Activated CD4-positive, alpha-beta memory T cell treated with anti-CD3 and anti-CD28 coated beads, Interleukin-2, amount 10 ng/mL, durations not matched to agents 7 days and 5 days (primary cell): ENCODE data around the gene PLA2G4E. TPM values are rescaled to one million over a fixed set of nuclear protein-coding genes. Genes with fewer than 3 reads are reported as not detected.

Experiments used
- CTCF ChIA-PET: fragments of 350-600 bp; sonication (Branson Sonifier 250); formaldehyde crosslinking; loops from one replicate; lab custom pipeline; 2021; ENCODE audit warnings: antibody characterized with exemption, inconsistent platforms; lab: Charles Lee
- POLR2A ChIA-PET: fragments of 350-600 bp; sonication (Branson Sonifier 250); formaldehyde crosslinking; loops from one replicate; lab custom pipeline; 2021; ENCODE audit warnings: antibody characterized with exemption; lab: Charles Lee
- DNase-seq: peaks from one replicate; pipeline ENCODE4 v3.0.0-alpha.2; 2020
- H3K27ac Mint-ChIP-seq: one replicate; pipeline ENCODE4 v1.8.0; 2021; ENCODE audit warnings: mild to moderate bottlenecking, mixed read lengths
- H3K27me3 Mint-ChIP-seq: one replicate; pipeline ENCODE4 v1.8.0; 2021; ENCODE audit warnings: mixed read lengths
- H3K36me3 Mint-ChIP-seq: one replicate; pipeline ENCODE4 v1.8.0; 2021; ENCODE audit warnings: low read depth, mixed read lengths
- H3K4me1 Mint-ChIP-seq: one replicate; pipeline ENCODE4 v1.8.0; 2021; ENCODE audit warnings: mixed read lengths
- H3K4me3 Mint-ChIP-seq: one replicate; pipeline ENCODE4 v1.8.0; 2021; ENCODE audit warnings: mild to moderate bottlenecking, mixed read lengths
- H3K9me3 Mint-ChIP-seq: one replicate; pipeline ENCODE4 v1.8.0; 2021; ENCODE audit warnings: mixed read lengths
- total RNA-seq, 2 experiments: library from RNA; stranded (reverse); gene quantifications; one replicate each; pipeline ENCODE4 v1.2.3, GENCODE V29; 2021

The PLA2G4E gene
- total RNA-seq, 2 experiments from 2014 or later, result not detected

DNA sequence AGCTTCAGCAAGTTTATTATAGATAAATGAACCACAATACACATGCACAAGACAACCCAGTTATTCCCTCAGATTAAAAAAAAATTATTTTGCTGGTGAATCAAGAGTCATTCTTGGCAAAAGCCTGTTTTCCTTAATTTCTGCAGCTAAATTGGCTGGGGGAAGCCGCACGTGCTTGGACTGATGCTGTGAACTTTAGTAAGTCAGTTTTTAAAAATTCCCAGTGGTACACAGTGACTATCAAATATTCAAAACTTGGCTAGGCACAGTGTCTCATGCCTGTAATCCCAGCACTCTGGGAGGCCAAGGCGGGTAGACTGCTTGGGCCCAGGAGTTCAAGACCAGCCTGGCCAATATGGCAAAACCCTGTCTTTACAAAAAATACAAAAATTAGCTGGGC lies 72.4 kb downstream of the PLA2G4E start:
- H3K36me3 Mint-ChIP-seq, result peaks cover 14% of the 10 kb centered on the region
- ChIA-PET CTCF (interaction anchor here (0.7 to 1.0 kb wide), 2 partner anchors 24 to 36 kb away, joined by 3 to 4 read pairs; no protein-coding TSS in a partner anchor), POLR2A (interaction anchor here (1.5 kb wide), 1 partner anchor 12 kb away, joined by 3 read pairs; no protein-coding TSS in a partner anchor)
- H3K27ac Mint-ChIP-seq, result no peak overlapping the region
- no peaks in the 10 kb centered on the region for H3K9me3 Mint-ChIP-seq
- no peak for DNase-seq
- H3K27me3 Mint-ChIP-seq, result no peaks in the 10 kb centered on the region
- H3K4me3 Mint-ChIP-seq, result no peak overlapping the region
- H3K4me1 Mint-ChIP-seq, result peaks cover 5% of the 10 kb centered on the region

DNA sequence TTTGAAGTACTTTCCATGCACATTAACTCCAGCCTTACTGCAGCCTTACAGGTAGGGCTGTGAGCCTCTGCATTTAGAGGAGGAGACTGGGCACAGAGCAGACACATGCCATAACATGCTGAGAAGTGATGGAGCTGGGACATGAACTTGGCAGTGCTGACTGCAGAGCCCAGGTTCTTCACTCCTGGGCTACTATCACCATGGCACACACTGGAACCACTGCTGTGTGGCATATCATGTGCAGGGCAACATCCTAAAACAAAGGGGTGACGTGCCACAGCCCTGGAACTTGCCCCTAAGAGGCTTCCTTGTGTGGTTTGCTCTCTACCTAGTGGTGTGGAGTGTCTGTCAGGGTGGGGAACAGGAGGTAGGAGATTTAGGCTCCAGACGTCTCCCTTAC lies 73.9 kb downstream of the PLA2G4E start:
- peaks cover 19% of the 10 kb centered on the region for H3K36me3 Mint-ChIP-seq
- POLR2A ChIA-PET, result no interaction called here
- DNase-seq, result no peak
- H3K27ac Mint-ChIP-seq, result no peak overlapping the region
- H3K4me1 Mint-ChIP-seq, result peaks cover 16% of the 10 kb centered on the region
- CTCF ChIA-PET, result no interaction called here
- no peaks in the 10 kb centered on the region for H3K9me3 Mint-ChIP-seq
- H3K4me3 Mint-ChIP-seq, result no peak overlapping the region
- no peaks in the 10 kb centered on the region for H3K27me3 Mint-ChIP-seq

DNA sequence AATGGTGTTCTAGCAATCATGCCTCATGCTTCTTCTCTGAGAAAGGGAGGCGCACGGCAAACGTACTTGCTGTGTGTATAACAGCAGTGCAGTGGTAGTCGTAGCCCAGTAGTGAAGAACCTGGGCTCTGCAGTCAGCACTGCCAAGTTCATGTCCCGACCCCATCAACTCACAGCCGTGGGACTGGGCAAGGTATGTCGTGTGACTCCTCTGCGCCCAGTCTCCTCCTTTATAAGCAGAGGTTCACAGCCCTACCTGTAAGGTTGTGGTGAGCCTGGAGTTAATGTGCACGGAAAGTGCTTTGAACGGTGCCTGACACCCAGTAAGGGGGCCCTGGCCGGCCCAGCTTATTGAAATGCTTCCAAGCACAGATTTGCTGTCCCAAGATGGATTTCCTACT lies 75.1 kb downstream of the PLA2G4E start:
- H3K9me3 Mint-ChIP-seq, result no peaks in the 10 kb centered on the region
- ChIA-PET POLR2A (no interaction called here), CTCF (no interaction called here)
- H3K4me3 Mint-ChIP-seq, result no peak overlapping the region
- H3K27me3 Mint-ChIP-seq, result no peaks in the 10 kb centered on the region
- DNase-seq, result no peak
- peaks cover 25% of the 10 kb centered on the region for H3K4me1 Mint-ChIP-seq
- peaks cover 21% of the 10 kb centered on the region for H3K36me3 Mint-ChIP-seq
- H3K27ac Mint-ChIP-seq, result no peak overlapping the region

DNA sequence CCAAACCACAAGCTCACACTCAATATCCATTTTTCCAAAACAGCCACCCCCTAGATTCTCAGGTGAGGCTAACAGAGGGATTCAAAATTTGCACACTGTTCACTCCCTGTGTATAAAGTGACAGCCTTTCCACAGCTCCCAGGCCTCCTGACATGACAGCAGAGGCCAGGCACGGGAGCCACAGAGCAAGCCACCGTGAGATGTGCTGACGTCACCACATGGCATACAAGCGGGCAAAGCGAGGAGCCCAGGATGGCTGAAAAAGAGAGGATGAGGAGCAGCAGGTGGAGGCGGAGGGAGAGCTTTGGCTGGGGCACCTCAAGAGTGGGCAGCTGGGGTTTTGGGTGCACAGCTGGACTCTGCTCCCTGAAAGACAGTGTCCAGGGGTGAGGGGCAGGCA lies 75.6 kb downstream of the PLA2G4E start:
- H3K4me3 Mint-ChIP-seq, result no peak overlapping the region
- DNase-seq, result no peak
- ChIA-PET POLR2A (no interaction called here), CTCF (no interaction called here)
- H3K4me1 Mint-ChIP-seq, result peaks cover 30% of the 10 kb centered on the region
- no peaks in the 10 kb centered on the region for H3K9me3 Mint-ChIP-seq
- H3K36me3 Mint-ChIP-seq, result peaks cover 27% of the 10 kb centered on the region
- H3K27ac Mint-ChIP-seq, result no peak overlapping the region
- no peaks in the 10 kb centered on the region for H3K27me3 Mint-ChIP-seq

DNA sequence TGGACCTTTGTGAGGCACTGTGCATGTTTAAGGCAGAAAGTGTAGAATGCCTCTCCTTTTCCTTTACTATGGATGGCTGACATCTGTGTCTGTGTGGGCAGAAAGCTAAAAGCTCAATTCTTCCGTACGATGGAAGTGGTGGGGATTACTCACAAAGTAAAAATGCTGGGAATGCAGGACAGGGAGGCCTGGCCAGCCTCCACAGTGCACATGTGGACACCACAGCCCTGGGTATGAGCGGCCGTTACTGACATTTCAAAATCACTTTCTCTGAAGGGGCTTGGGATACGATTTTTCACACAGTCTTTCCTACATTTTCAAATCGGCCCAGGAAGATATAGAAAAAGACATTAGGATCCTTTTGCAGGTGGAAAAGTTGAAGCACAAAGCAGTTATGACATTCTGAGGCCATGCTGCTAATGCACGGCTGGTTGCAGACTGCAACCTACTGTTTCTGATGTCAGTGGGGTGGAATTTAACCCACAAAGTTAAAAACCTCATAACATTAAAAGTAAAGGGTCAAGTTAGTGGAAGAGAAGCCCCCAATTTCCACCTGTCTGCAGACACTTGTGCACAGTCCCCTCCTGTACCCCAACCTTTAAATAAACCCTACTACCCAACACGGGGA lies 76.4 kb downstream of the PLA2G4E start:
- Mint-ChIP-seq H3K4me1 (peaks cover 34% of the 10 kb centered on the region), H3K4me3 (no peak overlapping the region), H3K9me3 (no peaks in the 10 kb centered on the region), H3K27ac (no peak overlapping the region), H3K36me3 (peaks cover 28% of the 10 kb centered on the region), H3K27me3 (no peaks in the 10 kb centered on the region)
- CTCF ChIA-PET, result no interaction called here
- POLR2A ChIA-PET, result interaction anchor here (10.7 kb wide), 1 partner anchor 27 kb away, joined by 186 read pairs; the partner anchor contains the start of gene EHD4
- no peak for DNase-seq

DNA sequence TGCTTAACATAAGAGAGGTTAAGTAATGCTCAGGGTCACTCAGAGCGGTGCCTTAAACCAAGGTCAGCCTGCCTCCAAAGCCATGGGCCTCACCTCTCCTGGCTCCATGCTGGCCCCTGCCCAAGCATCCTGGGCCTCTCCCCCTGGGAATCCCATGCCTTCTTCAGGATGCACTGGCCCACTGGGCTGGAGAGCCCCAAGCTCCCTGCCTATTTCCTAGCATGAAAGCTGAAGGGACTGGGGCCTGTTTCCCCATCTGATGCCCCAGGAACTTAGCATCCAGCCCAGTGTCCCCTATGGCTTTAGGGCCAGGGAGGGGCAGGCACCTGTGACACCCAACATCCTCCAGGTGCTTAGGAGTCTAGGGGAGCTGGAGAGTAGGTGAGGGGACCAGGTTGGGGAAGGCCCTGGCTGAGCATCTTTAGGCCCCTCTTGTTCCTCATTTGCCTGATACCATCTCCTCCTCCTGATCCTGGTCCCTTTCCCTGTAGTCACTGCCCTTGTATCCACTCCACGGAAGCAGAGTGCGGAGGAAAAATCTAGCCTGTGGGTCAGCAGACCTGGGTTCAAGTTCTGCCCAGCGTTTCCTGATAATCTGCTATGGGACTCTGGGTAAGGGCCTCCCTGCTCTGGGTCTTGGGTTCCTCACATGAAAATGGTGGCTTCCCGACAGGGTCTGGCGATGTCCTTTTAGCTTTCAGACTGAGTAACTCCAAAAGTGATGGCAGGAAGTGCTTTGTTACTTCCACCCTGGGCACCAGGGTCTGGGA lies 77.1 kb downstream of the PLA2G4E start:
- H3K4me1 Mint-ChIP-seq, result peaks cover 36% of the 10 kb centered on the region
- POLR2A ChIA-PET, result interaction anchor here (10.7 kb wide), 1 partner anchor 27 kb away, joined by 186 read pairs; the partner anchor contains the start of gene EHD4
- CTCF ChIA-PET, result no interaction called here
- DNase-seq, result no peak
- no peak overlapping the region for H3K4me3 Mint-ChIP-seq
- H3K27ac Mint-ChIP-seq, result no peak overlapping the region
- peaks cover 30% of the 10 kb centered on the region for H3K36me3 Mint-ChIP-seq
- H3K27me3 Mint-ChIP-seq, result no peaks in the 10 kb centered on the region
- no peaks in the 10 kb centered on the region for H3K9me3 Mint-ChIP-seq

DNA sequence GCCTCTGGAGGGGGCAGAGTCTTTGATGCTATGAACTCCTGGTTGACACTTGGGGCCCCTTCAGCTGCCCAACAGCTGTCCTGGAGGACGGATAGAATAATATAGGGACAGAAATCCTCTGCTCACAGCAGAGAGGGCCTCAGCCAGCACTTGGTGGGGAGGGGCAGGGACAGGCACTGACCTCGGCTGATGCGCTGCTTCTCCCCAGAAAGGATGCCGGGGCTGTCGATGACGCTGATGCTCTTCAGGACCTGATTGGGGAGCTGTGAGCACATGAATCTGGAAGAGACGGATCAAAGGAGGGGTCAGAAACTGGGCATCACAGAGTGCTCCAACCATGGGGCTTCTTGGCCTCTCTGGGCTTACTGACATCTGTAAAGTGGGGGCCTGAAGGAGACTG lies 78.0 kb downstream of the PLA2G4E start:
- ChIA-PET CTCF (no interaction called here), POLR2A (interaction anchor here (10.7 kb wide), 1 partner anchor 28 kb away, joined by 186 read pairs; the partner anchor contains the start of gene EHD4)

DNA sequence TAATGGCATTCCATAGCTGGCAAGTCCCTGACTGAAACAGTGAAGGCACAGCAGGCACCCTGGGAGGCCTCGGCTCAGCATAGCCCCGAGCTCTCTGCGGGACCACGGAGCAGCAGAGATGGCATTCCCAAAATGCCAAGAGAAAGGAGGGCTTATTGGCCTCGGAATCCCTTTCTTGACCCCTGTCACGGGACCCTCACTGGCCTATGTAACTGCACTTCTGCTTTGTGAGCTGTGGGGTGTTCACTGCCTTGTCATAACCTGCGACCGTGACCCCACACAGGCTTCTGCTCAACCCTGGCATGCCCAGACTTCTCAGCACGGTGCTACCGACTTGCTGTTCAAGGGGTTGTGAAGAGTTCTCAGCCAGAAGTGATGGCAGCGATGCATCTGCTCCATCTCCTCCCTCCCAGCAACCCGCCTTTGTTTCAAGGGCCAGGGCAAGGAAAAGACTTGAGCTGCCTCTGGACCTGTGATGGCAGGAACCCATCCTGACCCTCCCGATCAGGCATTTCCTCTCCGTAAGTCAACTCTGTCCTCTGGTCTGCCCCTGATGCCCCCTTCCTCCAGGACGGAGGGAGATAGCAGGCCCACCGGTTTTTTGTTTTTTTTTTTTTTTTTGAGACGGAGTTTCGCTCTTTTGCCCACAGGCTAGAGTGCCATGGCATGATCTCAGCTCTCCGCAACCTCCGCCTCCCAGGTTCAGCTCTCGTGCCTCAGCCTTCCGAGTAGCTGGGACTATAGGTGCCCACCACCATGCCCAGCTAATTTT lies 79.0 kb downstream of the PLA2G4E start:
- no peak overlapping the region for H3K4me3 Mint-ChIP-seq
- H3K9me3 Mint-ChIP-seq, result no peaks in the 10 kb centered on the region
- H3K27ac Mint-ChIP-seq, result no peak overlapping the region
- peaks cover 36% of the 10 kb centered on the region for H3K36me3 Mint-ChIP-seq
- DNase-seq, result no peak
- ChIA-PET CTCF (interaction anchor here (1.7 to 7.5 kb wide), 3 partner anchors 28 to 169 kb away, joined by 4 to 73 read pairs (median 12); partner anchors contain the start of genes EHD4 and MAPKBP1), POLR2A (interaction anchor here (1.2 to 10.7 kb wide), 3 partner anchors 10 to 71 kb away, joined by 3 to 186 read pairs (median 4); partner anchors contain the start of gene EHD4)
- peaks cover 50% of the 10 kb centered on the region for H3K4me1 Mint-ChIP-seq
- H3K27me3 Mint-ChIP-seq, result no peaks in the 10 kb centered on the region

More for the DNA sequence above, 78.0 kb downstream of the PLA2G4E start:
- DNase-seq, result no peak
- Mint-ChIP-seq H3K9me3 (no peaks in the 10 kb centered on the region), H3K27me3 (no peaks in the 10 kb centered on the region), H3K27ac (peak overlapping the region; percentile 55), H3K36me3 (peaks cover 33% of the 10 kb centered on the region), H3K4me3 (no peak overlapping the region), H3K4me1 (peaks cover 42% of the 10 kb centered on the region)

DNA sequence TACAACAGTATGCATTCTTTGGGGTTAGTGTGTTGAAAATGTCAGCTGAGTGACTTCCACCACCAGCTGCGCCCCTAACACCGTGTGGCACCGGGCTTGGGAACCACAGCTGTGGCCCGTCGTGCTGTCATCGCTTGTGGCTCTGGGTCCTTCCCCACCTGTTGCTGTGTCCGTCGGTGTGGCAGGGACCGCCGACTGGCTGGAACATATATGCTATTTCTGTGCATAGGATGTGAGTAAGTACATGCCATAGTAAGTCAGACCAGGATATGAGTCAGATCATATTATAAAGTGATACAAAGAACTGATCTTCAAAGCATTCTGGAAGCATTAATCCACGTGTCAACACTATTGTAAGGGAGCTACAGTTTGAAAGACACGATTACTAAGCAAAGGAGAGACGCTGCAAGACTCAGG lies 80.4 kb downstream of the PLA2G4E start:
- H3K36me3 Mint-ChIP-seq, result peaks cover 41% of the 10 kb centered on the region
- no peaks in the 10 kb centered on the region for H3K9me3 Mint-ChIP-seq
- H3K4me3 Mint-ChIP-seq, result no peak overlapping the region
- ChIA-PET POLR2A (interaction anchor here (1.2 to 10.7 kb wide), 4 partner anchors 9 to 70 kb away, joined by 3 to 186 read pairs (median 4); partner anchors contain the start of gene EHD4), CTCF (interaction anchor here (0.5 to 7.5 kb wide), 5 partner anchors 29 to 177 kb away, joined by 3 to 73 read pairs (median 4); partner anchors contain the start of genes EHD4 and MAPKBP1)
- H3K4me1 Mint-ChIP-seq, result peaks cover 64% of the 10 kb centered on the region
- peak overlapping the region; percentile 77 for H3K27ac Mint-ChIP-seq
- H3K27me3 Mint-ChIP-seq, result no peaks in the 10 kb centered on the region
- peak; percentile 73 for DNase-seq

DNA sequence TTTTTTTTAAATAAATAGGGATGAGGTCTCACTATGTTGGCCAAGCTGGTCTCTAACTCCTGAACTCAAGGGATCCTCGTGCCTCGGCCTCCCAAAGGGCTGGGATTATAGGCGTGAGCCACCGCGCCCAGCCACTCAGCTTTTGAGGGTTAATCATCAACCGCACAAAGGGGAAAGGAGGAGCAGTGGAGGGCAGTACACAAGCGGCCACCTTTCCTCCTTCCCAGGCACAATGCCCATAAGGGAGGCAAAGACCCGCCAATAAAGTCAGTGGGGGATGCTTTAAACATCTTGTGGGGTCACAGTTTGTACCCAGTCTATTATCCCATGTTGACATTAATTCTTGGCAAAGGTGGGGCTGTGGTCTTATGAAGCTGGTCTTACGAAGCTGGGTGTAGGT lies 80.9 kb downstream of the PLA2G4E start:
- POLR2A ChIA-PET, result interaction anchor here (1.2 to 10.7 kb wide), 2 partner anchors 26 to 31 kb away, joined by 3 to 186 read pairs; partner anchors contain the start of gene EHD4
- Mint-ChIP-seq H3K27me3 (no peaks in the 10 kb centered on the region), H3K4me3 (no peak overlapping the region), H3K36me3 (peaks cover 41% of the 10 kb centered on the region), H3K27ac (peak overlapping the region; percentile 77), H3K9me3 (no peaks in the 10 kb centered on the region), H3K4me1 (peaks cover 66% of the 10 kb centered on the region)
- no peak for DNase-seq
- CTCF ChIA-PET, result interaction anchor here (0.5 to 7.5 kb wide), 5 partner anchors 29 to 177 kb away, joined by 3 to 73 read pairs (median 4); partner anchors contain the start of genes EHD4 and MAPKBP1

DNA sequence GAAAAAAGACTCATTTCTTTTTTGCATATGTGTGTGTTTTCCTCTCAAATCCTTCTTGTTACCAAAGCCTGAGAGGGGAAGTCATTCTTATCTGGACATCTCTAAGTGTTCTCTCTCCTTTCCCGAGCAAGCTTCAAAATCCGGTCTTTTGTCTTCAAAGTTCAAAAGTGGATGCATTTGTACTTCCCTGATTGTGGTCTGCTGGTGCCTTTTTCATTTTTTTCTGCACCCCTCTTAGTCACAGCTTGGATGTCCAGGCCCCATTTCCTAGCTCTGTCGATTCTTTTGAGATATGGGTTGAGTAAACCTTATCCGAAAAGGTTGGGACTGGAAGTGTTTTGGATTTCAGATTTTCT lies 83.3 kb downstream of the PLA2G4E start:
- peak overlapping the region; percentile 99 for H3K27ac Mint-ChIP-seq

More for the DNA sequence above, 83.3 kb downstream of the PLA2G4E start:
- Mint-ChIP-seq H3K4me3 (peak overlapping the region; percentile 63), H3K9me3 (no peaks in the 10 kb centered on the region), H3K27me3 (no peaks in the 10 kb centered on the region), H3K4me1 (peaks cover 79% of the 10 kb centered on the region), H3K36me3 (peaks cover 42% of the 10 kb centered on the region)
- no peak for DNase-seq
- CTCF ChIA-PET, result interaction anchor here (0.8 to 7.5 kb wide), 16 partner anchors 9 to 316 kb away, joined by 3 to 73 read pairs (median 6); partner anchors contain the start of genes EHD4, MAPKBP1 and SPTBN5
- POLR2A ChIA-PET, result interaction anchor here (0.6 to 10.7 kb wide), 19 partner anchors 11 to 1236 kb away, joined by 3 to 186 read pairs (median 5); partner anchors contain the start of genes EHD4, MAPKBP1, MGA and VPS39
